ENCODE data around the gene COL8A1. TPM values are rescaled to one million over a fixed set of nuclear protein-coding genes. Genes with fewer than 3 reads are reported as not detected.

COL8A1 gene
- total RNA-seq, 1 donor from 2014 or later, result 5.6 TPM

GRCh38 chr3:99808163-99808794 is 169.9 kb downstream of the COL8A1 start:
- Mint-ChIP-seq H3K27me3 (ENCODE audit: unreplicated experiment) (peaks cover 6% of the 10 kb centered on the region), H3K4me3 (ENCODE audit: unreplicated experiment) (no peak overlapping the region), H3K4me1 (ENCODE audit: unreplicated experiment) (peaks cover 2% of the 10 kb centered on the region), H3K27ac (ENCODE audit: unreplicated experiment) (no peak overlapping the region), H3K36me3 (ENCODE audit: low read depth, unreplicated experiment) (peaks cover 13% of the 10 kb centered on the region), H3K9me3 (ENCODE audit: unreplicated experiment) (peaks cover 8% of the 10 kb centered on the region)
- peak; percentile 69 for DNase-seq (ENCODE audit: low spot score)
- TF ChIP-seq CTCF (IDR thresholded peaks at IDR 0.05; ENCODE audit: unreplicated experiment), result peak; percentile 78

- no peak for DNase-seq (ENCODE audit: low spot score)
- peaks cover 2% of the 10 kb centered on the region for H3K4me1 Mint-ChIP-seq (ENCODE audit: unreplicated experiment)
- no peak overlapping the region for H3K27ac Mint-ChIP-seq (ENCODE audit: unreplicated experiment)
- H3K9me3 Mint-ChIP-seq (ENCODE audit: unreplicated experiment), result peaks cover 8% of the 10 kb centered on the region
- peaks cover 4% of the 10 kb centered on the region for H3K27me3 Mint-ChIP-seq (ENCODE audit: unreplicated experiment)
- TF ChIP-seq CTCF (IDR thresholded peaks at IDR 0.05; ENCODE audit: unreplicated experiment), result no peak
- H3K4me3 Mint-ChIP-seq (ENCODE audit: unreplicated experiment), result no peak overlapping the region
- H3K36me3 Mint-ChIP-seq (ENCODE audit: low read depth, unreplicated experiment), result peaks cover 8% of the 10 kb centered on the region
These were observed 171.2 kb downstream of the COL8A1 start for GRCh38 chr3:99809565-99809964.

GRCh38 chr3:99810403-99810802 is 172.0 kb downstream of the COL8A1 start:
- Mint-ChIP-seq H3K4me1 (ENCODE audit: unreplicated experiment) (peaks cover 2% of the 10 kb centered on the region), H3K9me3 (ENCODE audit: unreplicated experiment) (peaks cover 6% of the 10 kb centered on the region), H3K4me3 (ENCODE audit: unreplicated experiment) (no peak overlapping the region), H3K27me3 (ENCODE audit: unreplicated experiment) (peaks cover 6% of the 10 kb centered on the region), H3K27ac (ENCODE audit: unreplicated experiment) (no peak overlapping the region), H3K36me3 (ENCODE audit: low read depth, unreplicated experiment) (peaks cover 6% of the 10 kb centered on the region)
- no peak for DNase-seq (ENCODE audit: low spot score)
- TF ChIP-seq CTCF (IDR thresholded peaks at IDR 0.05; ENCODE audit: unreplicated experiment), result no peak

GRCh38 chr3:99817047-99817436 is 178.6 kb downstream of the COL8A1 start:
- peaks cover 5% of the 10 kb centered on the region for H3K27me3 Mint-ChIP-seq (ENCODE audit: unreplicated experiment)
- DNase-seq (ENCODE audit: low spot score), result peak; percentile 7
- TF ChIP-seq CTCF (IDR thresholded peaks at IDR 0.05; ENCODE audit: unreplicated experiment), result no peak

GRCh38 chr3:99817437-99818240 is 179.2 kb downstream of the COL8A1 start, which contains the start of gene CMSS1:
Gene CMSS1 (plus strand): TSS chr3:99817862.
- H3K9me3 Mint-ChIP-seq (ENCODE audit: unreplicated experiment), result no peaks in the 10 kb centered on the region
- peak; percentile 93 for DNase-seq (ENCODE audit: low spot score)
- H3K36me3 Mint-ChIP-seq (ENCODE audit: low read depth, unreplicated experiment), result no peaks in the 10 kb centered on the region
- H3K27me3 Mint-ChIP-seq (ENCODE audit: unreplicated experiment), result peaks cover 5% of the 10 kb centered on the region
- peak within 1 kb of the TSS; percentile 98 for H3K4me3 Mint-ChIP-seq (ENCODE audit: unreplicated experiment)
- peak within 1 kb of the TSS; percentile 99 for H3K27ac Mint-ChIP-seq (ENCODE audit: unreplicated experiment)
- peaks cover 13% of the 10 kb centered on the region for H3K4me1 Mint-ChIP-seq (ENCODE audit: unreplicated experiment)
- no peak for TF ChIP-seq CTCF (IDR thresholded peaks at IDR 0.05; ENCODE audit: unreplicated experiment)

More at GRCh38 chr3:99817047-99817436, 178.6 kb downstream of the COL8A1 start:
- Mint-ChIP-seq H3K27ac (ENCODE audit: unreplicated experiment) (peak overlapping the region; percentile 99), H3K4me1 (ENCODE audit: unreplicated experiment) (peaks cover 13% of the 10 kb centered on the region), H3K36me3 (ENCODE audit: low read depth, unreplicated experiment) (no peaks in the 10 kb centered on the region), H3K4me3 (ENCODE audit: unreplicated experiment) (peak overlapping the region; percentile 98), H3K9me3 (ENCODE audit: unreplicated experiment) (no peaks in the 10 kb centered on the region)

All from endothelial cell (in vitro differentiated cells).